ENCODE measurements around the gene HOXA4.

- TF ChIP-seq CTCF (conservative IDR thresholded peaks at IDR 0.05; ENCODE audit: low read length) = no peak
- no peak for TF ChIP-seq EZH2phosphoT487 (IDR thresholded peaks at IDR 0.05; ENCODE audit: borderline replicate concordance)
These were observed 51.2 kb downstream of the HOXA4 start for GRCh38 chr7:27079234-27079975.

Measured in Loucy (cell line).